ENCODE data around the gene AP2M1. TPM values are rescaled to one million over a fixed set of nuclear protein-coding genes. Genes with fewer than 3 reads are reported as not detected.

Gene AP2M1
- total and polyA plus RNA-seq, 2 donors (not counting 1 experiment from before 2014, with no cell fraction given), result 430 to 746 TPM

- Histone ChIP-seq H2AFZ (ENCODE audit: low read length) (no peak overlapping the region), H3K4me1 (ENCODE audit: control insufficient read depth, extremely low read depth, insufficient read depth, low read length) (peaks cover 7% of the 10 kb centered on the region), H3K9ac (ENCODE audit: insufficient read depth, low read length) (no peak overlapping the region), H3K36me3 (ENCODE audit: control insufficient read depth, insufficient read depth, low read length) (peaks cover 22% of the 10 kb centered on the region), H4K20me1 (ENCODE audit: control insufficient read depth, extremely low read depth, insufficient read depth, low read length) (no peaks in the 10 kb centered on the region), H3K4me3 (replicated peaks in 1 of 4; ENCODE audit: control extremely low read depth in 1 of 4, insufficient read depth in 1 of 4, low read depth in 3 of 4, low read length in 4 of 4) (no peak overlapping the region), H3K4me2 (ENCODE audit: extremely low read depth, insufficient read depth, low read length) (no peak overlapping the region), H3K27me3 (ENCODE audit: control insufficient read depth, insufficient read depth, low read length) (no peaks in the 10 kb centered on the region), H3K27ac (ENCODE audit: insufficient read depth, low read length) (no peak overlapping the region), H3K9me3 (ENCODE audit: control insufficient read depth, insufficient read depth, low read depth, low read length) (no peaks in the 10 kb centered on the region), H3K79me2 (ENCODE audit: control insufficient read depth, insufficient read depth, low read length) (peaks cover 40% of the 10 kb centered on the region)
- TF ChIP-seq EZH2 (IDR thresholded peaks at IDR 0.05; ENCODE audit: low read length, missing control alignments) (no peak), CTCF (conservative IDR thresholded peaks at IDR 0.05 in 1 of 2, IDR thresholded peaks at IDR 0.05 in 1 of 2; ENCODE audit: low read depth in 1 of 2, low read length in 2 of 2) (no peak)
- no peak for DNase-seq (ENCODE audit: low read depth in 2 of 2)
Observed at GRCh38 chr3:184174284-184174645, 390 bp upstream of the AP2M1 start.

- Histone ChIP-seq H2AFZ (ENCODE audit: low read length) (no peak overlapping the region), H3K27ac (ENCODE audit: insufficient read depth, low read length) (peak overlapping the region; percentile 89), H3K27me3 (ENCODE audit: control insufficient read depth, insufficient read depth, low read length) (no peaks in the 10 kb centered on the region), H3K9ac (ENCODE audit: insufficient read depth, low read length) (peak overlapping the region; percentile 93), H3K79me2 (ENCODE audit: control insufficient read depth, insufficient read depth, low read length) (peaks cover 47% of the 10 kb centered on the region), H3K4me3 (replicated peaks in 1 of 4; ENCODE audit: control extremely low read depth in 1 of 4, insufficient read depth in 1 of 4, low read depth in 3 of 4, low read length in 4 of 4) (peak overlapping the region; percentile 47 to 98 (median 75)), H4K20me1 (ENCODE audit: control insufficient read depth, extremely low read depth, insufficient read depth, low read length) (peaks cover 2% of the 10 kb centered on the region), H3K4me1 (ENCODE audit: control insufficient read depth, extremely low read depth, insufficient read depth, low read length) (peaks cover 7% of the 10 kb centered on the region), H3K36me3 (ENCODE audit: control insufficient read depth, insufficient read depth, low read length) (peaks cover 24% of the 10 kb centered on the region), H3K9me3 (ENCODE audit: control insufficient read depth, insufficient read depth, low read depth, low read length) (no peaks in the 10 kb centered on the region), H3K4me2 (ENCODE audit: extremely low read depth, insufficient read depth, low read length) (peak overlapping the region; percentile 38)
- no peak for DNase-seq (ENCODE audit: low read depth in 2 of 2)
- TF ChIP-seq CTCF (conservative IDR thresholded peaks at IDR 0.05 in 1 of 2, IDR thresholded peaks at IDR 0.05 in 1 of 2; ENCODE audit: low read depth in 1 of 2, low read length in 2 of 2) (no peak), EZH2 (IDR thresholded peaks at IDR 0.05; ENCODE audit: low read length, missing control alignments) (no peak)
Observed at GRCh38 chr3:184175506-184175905, 851 bp downstream of the AP2M1 start.

- Histone ChIP-seq H3K27me3 (ENCODE audit: control insufficient read depth, insufficient read depth, low read length) (no peaks in the 10 kb centered on the region), H3K9ac (ENCODE audit: insufficient read depth, low read length) (peak overlapping the region; percentile 39), H3K36me3 (ENCODE audit: control insufficient read depth, insufficient read depth, low read length) (peaks cover 29% of the 10 kb centered on the region), H3K9me3 (ENCODE audit: control insufficient read depth, insufficient read depth, low read depth, low read length) (no peaks in the 10 kb centered on the region), H3K79me2 (ENCODE audit: control insufficient read depth, insufficient read depth, low read length) (peaks cover 50% of the 10 kb centered on the region), H3K27ac (ENCODE audit: insufficient read depth, low read length) (peak overlapping the region; percentile 89), H3K4me2 (ENCODE audit: extremely low read depth, insufficient read depth, low read length) (peak overlapping the region; percentile 38), H3K4me3 (replicated peaks in 1 of 4; ENCODE audit: control extremely low read depth in 1 of 4, insufficient read depth in 1 of 4, low read depth in 3 of 4, low read length in 4 of 4) (peak overlapping the region; percentile 47 to 98 (median 75)), H3K4me1 (ENCODE audit: control insufficient read depth, extremely low read depth, insufficient read depth, low read length) (peaks cover 7% of the 10 kb centered on the region), H2AFZ (ENCODE audit: low read length) (no peak overlapping the region), H4K20me1 (ENCODE audit: control insufficient read depth, extremely low read depth, insufficient read depth, low read length) (peaks cover 2% of the 10 kb centered on the region)
- TF ChIP-seq CTCF (conservative IDR thresholded peaks at IDR 0.05 in 1 of 2, IDR thresholded peaks at IDR 0.05 in 1 of 2; ENCODE audit: low read depth in 1 of 2, low read length in 2 of 2) (no peak), EZH2 (IDR thresholded peaks at IDR 0.05; ENCODE audit: low read length, missing control alignments) (no peak)
- no peak for DNase-seq (ENCODE audit: low read depth in 2 of 2)
Observed at GRCh38 chr3:184175981-184176376, 1.3 kb downstream of the AP2M1 start.
